ENCODE measurements around the gene AGRN.
"Not testable (repeated sequence)": the region's sequence is repeated elsewhere in the genome, so short reads cannot be mapped to it uniquely, and the experiment has no call there.

AGRN gene

DNA sequence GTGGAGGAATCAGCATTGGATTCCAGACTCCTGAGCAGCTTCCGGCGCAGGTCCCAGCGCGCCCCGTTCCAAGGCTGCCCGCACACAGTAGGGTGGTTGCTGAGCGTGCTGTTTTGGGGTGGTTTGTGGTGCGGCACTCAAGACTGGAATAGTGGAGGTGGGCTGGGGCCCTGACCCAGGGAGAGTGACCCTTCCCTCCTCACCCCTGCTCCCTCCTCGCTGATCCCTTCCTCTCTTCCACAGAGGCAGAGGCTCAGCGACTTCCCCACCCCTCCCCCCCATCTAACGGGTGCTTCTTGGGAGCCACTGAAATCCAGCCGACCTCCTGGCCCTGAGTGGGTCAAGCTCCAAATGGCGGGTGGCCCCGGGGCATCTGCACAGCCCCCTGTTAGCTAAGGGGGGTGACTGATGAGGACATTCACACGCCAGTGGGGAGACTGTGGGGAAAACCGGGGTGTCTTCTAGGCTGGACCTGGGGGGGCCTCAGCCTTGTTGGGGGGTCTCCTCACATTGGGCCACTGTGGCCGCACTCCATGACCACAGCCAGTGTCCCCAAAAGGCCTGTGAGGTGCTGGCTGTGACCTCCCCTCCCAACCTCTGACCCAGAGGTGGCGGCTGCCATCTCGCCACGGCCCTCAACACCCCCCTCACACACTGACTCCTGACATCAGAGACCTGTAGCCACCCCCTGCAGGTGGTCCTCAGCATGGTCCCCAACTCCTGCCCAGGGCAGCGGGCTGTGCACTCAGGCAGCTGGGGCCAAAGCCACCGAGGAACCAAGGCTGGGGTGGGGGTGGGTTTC lies 16.1 kb upstream of the AGRN start:
- no peak overlapping the region for H3K4me3 ChIP-seq (ENCODE audit: low read depth, low read length)
- DNase-seq (ENCODE audit: low read depth): no peak
- TF ChIP-seq, protein P1, sequence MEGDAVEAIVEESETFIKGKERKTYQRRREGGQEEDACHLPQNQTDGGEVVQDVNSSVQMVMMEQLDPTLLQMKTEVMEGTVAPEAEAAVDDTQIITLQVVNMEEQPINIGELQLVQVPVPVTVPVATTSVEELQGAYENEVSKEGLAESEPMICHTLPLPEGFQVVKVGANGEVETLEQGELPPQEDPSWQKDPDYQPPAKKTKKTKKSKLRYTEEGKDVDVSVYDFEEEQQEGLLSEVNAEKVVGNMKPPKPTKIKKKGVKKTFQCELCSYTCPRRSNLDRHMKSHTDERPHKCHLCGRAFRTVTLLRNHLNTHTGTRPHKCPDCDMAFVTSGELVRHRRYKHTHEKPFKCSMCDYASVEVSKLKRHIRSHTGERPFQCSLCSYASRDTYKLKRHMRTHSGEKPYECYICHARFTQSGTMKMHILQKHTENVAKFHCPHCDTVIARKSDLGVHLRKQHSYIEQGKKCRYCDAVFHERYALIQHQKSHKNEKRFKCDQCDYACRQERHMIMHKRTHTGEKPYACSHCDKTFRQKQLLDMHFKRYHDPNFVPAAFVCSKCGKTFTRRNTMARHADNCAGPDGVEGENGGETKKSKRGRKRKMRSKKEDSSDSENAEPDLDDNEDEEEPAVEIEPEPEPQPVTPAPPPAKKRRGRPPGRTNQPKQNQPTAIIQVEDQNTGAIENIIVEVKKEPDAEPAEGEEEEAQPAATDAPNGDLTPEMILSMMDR (IDR thresholded peaks at IDR 0.05; ENCODE audit: insufficient read depth, low read depth, low read length, missing control alignments): no peak

GRCh38 chr1:1004420-1004779 lies 15.5 kb upstream of the AGRN start:
- H3K4me3 ChIP-seq (ENCODE audit: low read depth, low read length): no peak overlapping the region
- DNase-seq (ENCODE audit: low read depth): no peak
- TF ChIP-seq, protein P1 (IDR thresholded peaks at IDR 0.05; ENCODE audit: insufficient read depth, low read depth, low read length, missing control alignments): no peak

GRCh38 chr1:1004780-1005697 lies 14.9 kb upstream of the AGRN start:
- no peak overlapping the region for H3K4me3 ChIP-seq (ENCODE audit: low read depth, low read length)
- TF ChIP-seq, protein P1 (IDR thresholded peaks at IDR 0.05; ENCODE audit: insufficient read depth, low read depth, low read length, missing control alignments): no peak
- DNase-seq (ENCODE audit: low read depth): no peak

GRCh38 chr1:1005774-1006304 lies 14.1 kb upstream of the AGRN start:
- TF ChIP-seq, protein P1 (IDR thresholded peaks at IDR 0.05; ENCODE audit: insufficient read depth, low read depth, low read length, missing control alignments): no peak
- no peak for DNase-seq (ENCODE audit: low read depth)
- H3K4me3 ChIP-seq (ENCODE audit: low read depth, low read length): no peak overlapping the region

GRCh38 chr1:1006305-1007159 lies 13.4 kb upstream of the AGRN start:
- DNase-seq (ENCODE audit: low read depth): no peak
- H3K4me3 ChIP-seq (ENCODE audit: low read depth, low read length): no peak overlapping the region
- TF ChIP-seq, protein P1 (IDR thresholded peaks at IDR 0.05; ENCODE audit: insufficient read depth, low read depth, low read length, missing control alignments): no peak

GRCh38 chr1:1010131-1010530 lies 9.8 kb upstream of the AGRN start:
- H3K4me3 ChIP-seq (ENCODE audit: low read depth, low read length): not testable (repeated sequence)

More at GRCh38 chr1:1010131-1010530, 9.8 kb upstream of the AGRN start:
- DNase-seq (ENCODE audit: low read depth): not testable (repeated sequence)
